HepG2 (cell line): ENCODE data around the gene SMC1B. TPM values are rescaled to one million over a fixed set of nuclear protein-coding genes. Genes with fewer than 3 reads are reported as not detected.

ENCODE experiments used
- AKAP8 ChIP-seq: sonication (generic); formaldehyde crosslinking; IDR thresholded peaks from 2 replicates; pipeline ENCODE4 v1.5.1; 2020; ENCODE audit warnings: mild to moderate bottlenecking, missing genetic modification reagents
- FOXJ3 ChIP-seq: sonication (generic); formaldehyde crosslinking; IDR thresholded peaks from 2 replicates; pipeline ENCODE4 v1.4.0; 2020; ENCODE audit warnings: missing genetic modification reagents, mild to moderate bottlenecking, borderline replicate concordance
- FOXK1 ChIP-seq: sonication (generic); formaldehyde crosslinking; IDR thresholded peaks from 2 replicates; pipeline ENCODE4 v1.4.0; 2020; ENCODE audit warnings: low read depth, missing genetic modification reagents, borderline replicate concordance
- GABPA ChIP-seq, 2 experiments: IDR thresholded peaks; 2 replicates each; pipeline ENCODE4 v1.6.1; 2011 to 2016; ENCODE audit warnings: low read depth in 2 of 2, low read length in 1 of 2, missing biosample characterization in 1 of 2, missing genetic modification characterization in 1 of 2
- HNRNPLL ChIP-seq: fragments of 200-400 bp; formaldehyde crosslinking; IDR thresholded peaks from 2 replicates; pipeline ENCODE4 v1.6.1; 2017; ENCODE audit warnings: mild to moderate bottlenecking, low read depth, low read length; ENCODE audit not compliant: poor library complexity, severe bottlenecking
- NFIC ChIP-seq: IDR thresholded peaks from 2 replicates; pipeline ENCODE4 v1.6.1; 2012; ENCODE audit warnings: mild to moderate bottlenecking, low read length, inconsistent platforms
- PHF20 ChIP-seq: sonication (generic); formaldehyde crosslinking; IDR thresholded peaks from 2 replicates; pipeline ENCODE4 v1.5.0; 2020; ENCODE audit warnings: mild to moderate bottlenecking, missing genetic modification reagents
- RARA ChIP-seq: IDR thresholded peaks from 2 replicates; pipeline ENCODE4 v1.6.1; 2016; ENCODE audit warnings: missing genetic modification reagents, missing compliant biosample characterization
- SAP130 ChIP-seq: IDR thresholded peaks from 2 replicates; pipeline ENCODE4 v1.6.1; 2016; ENCODE audit warnings: low read depth
- SP2 ChIP-seq: sonication (generic); formaldehyde crosslinking; IDR thresholded peaks from 2 replicates; pipeline ENCODE4 v1.5.1; 2020; ENCODE audit warnings: mild to moderate bottlenecking, missing genetic modification reagents
- ZFY ChIP-seq: sonication (generic); formaldehyde crosslinking; IDR thresholded peaks from 2 replicates; pipeline ENCODE4 v1.4.0; 2020; ENCODE audit warnings: missing genetic modification reagents
- ZNF564 ChIP-seq: sonication (generic); formaldehyde crosslinking; IDR thresholded peaks from 2 replicates; pipeline ENCODE4 v1.8.1; 2023; ENCODE audit warnings: mild to moderate bottlenecking, missing genetic modification reagents
- ZNF569 ChIP-seq: sonication (generic); formaldehyde crosslinking; IDR thresholded peaks from 2 replicates; pipeline ENCODE4 v1.5.0; 2020; ENCODE audit warnings: mild to moderate bottlenecking, missing genetic modification reagents, moderate library complexity, borderline replicate concordance
- ZNF772 ChIP-seq: sonication (generic); formaldehyde crosslinking; IDR thresholded peaks from 2 replicates; pipeline ENCODE4 v1.5.0; 2020; ENCODE audit warnings: mild to moderate bottlenecking, missing genetic modification reagents
- ZNF782 ChIP-seq: sonication (generic); formaldehyde crosslinking; IDR thresholded peaks from 2 replicates; pipeline ENCODE4 v1.4.0; 2020; ENCODE audit warnings: missing genetic modification reagents, mild to moderate bottlenecking, borderline replicate concordance
- ZSCAN25 ChIP-seq: sonication (generic); formaldehyde crosslinking; IDR thresholded peaks from 2 replicates; pipeline ENCODE4 v1.8.0; 2022; ENCODE audit warnings: mild to moderate bottlenecking, missing genetic modification reagents
- polyA plus RNA-seq, 8 experiments: library from polyadenylated mRNA; depleted of rRNA in 3 of 8; stranded (reverse) in 7 of 8; unstranded in 1 of 8; fragments of >200 nt; fragmentation: Illumina TruSeq in 4 of 8; extraction: Trizol in 4 of 8; gene quantifications; 2 replicates each; pipeline versions ENCODE4 v1.2.1 to v1.2.3, GENCODE V29; 2011 to 2016; ENCODE audit warnings: low read depth in 4 of 8, missing spikeins in 1 of 8, mixed read lengths in 1 of 8; ENCODE audit not compliant: insufficient read depth in 1 of 8
- total RNA-seq, 5 experiments: library from RNA; depleted of rRNA; stranded (reverse); fragments of >200 nt; fragmentation: Illumina TruSeq; extraction: Trizol; gene quantifications; 2 replicates each; pipeline ENCODE4 v1.2.3, GENCODE V29; 2016; ENCODE audit warnings: low read depth in 1 of 5
- TF ChIP-seq, protein P1 (sequence below): sonication (generic); formaldehyde crosslinking; IDR thresholded peaks from 2 replicates; pipeline ENCODE4 v1.4.0; 2020; ENCODE audit warnings: missing genetic modification reagents
- TF ChIP-seq, protein P2 (sequence below): sonication (generic); formaldehyde crosslinking; IDR thresholded peaks from 2 replicates; pipeline ENCODE4 v1.5.0; 2020; ENCODE audit warnings: missing genetic modification reagents
- TF ChIP-seq, protein P3 (sequence below): sonication (generic); formaldehyde crosslinking; IDR thresholded peaks from 2 replicates; pipeline ENCODE4 v1.9.0; 2022; ENCODE audit warnings: missing genetic modification reagents, mild to moderate bottlenecking, borderline replicate concordance
- TF ChIP-seq, protein P4 (sequence below): sonication (generic); formaldehyde crosslinking; IDR thresholded peaks from 2 replicates; pipeline ENCODE4 v1.8.0; 2022; ENCODE audit warnings: mild to moderate bottlenecking, missing genetic modification reagents
- TF ChIP-seq, protein P5 (sequence below): sonication (generic); formaldehyde crosslinking; IDR thresholded peaks from 2 replicates; pipeline ENCODE4 v1.5.0; 2020; ENCODE audit warnings: mild to moderate bottlenecking, missing genetic modification reagents, borderline replicate concordance

Gene SMC1B
- total and polyA plus RNA-seq, 2 of the 13 experiments (the other 11 are each of a cell fraction or from before 2014, with no cell fraction given) = not detected

DNA sequence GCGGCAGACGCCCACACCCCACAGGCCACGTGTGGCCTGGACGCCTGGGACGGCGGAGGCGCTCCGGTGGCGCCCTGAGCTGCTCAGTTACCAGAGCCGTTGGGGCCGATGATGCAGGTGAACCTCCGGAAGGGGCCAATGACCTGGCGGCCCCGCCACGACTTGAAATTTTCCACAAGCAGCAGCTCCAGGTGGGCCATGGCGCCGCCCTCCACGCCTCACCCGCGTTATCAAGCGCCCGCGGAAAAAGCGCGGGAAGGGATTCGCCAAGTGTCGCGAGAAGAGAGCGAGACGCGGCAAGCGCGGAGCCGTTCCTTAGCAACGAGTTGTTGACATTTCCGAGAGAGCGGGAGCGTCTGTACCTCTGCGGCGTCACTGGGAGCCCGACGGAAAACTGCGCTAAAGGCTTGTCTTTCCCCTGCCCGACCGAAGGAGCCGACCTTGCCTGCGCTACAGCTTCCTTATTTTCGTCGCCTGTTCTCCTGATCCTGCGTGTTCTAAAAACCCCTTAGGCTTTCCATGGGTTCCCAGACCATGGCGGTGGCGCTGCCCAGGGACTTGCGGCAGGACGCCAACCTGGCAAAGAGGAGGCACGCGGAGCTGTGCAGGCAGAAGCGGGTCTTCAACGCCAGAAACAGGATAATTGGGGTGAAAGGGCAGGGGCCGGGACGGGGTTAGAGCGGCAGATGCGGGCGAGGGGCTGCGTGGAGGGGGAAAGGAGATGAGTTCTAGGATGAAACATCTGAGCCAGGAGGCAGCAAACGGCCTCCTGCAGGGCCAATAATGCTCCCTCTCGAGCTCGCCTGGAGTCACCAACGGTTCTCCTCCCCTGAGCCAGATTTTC, at the start of gene SMC1B, which contains the start of gene RIBC2 (continued):
- TF ChIP-seq ZNF564 (CRISPR knock-in tag) (no peak), FOXK1 (CRISPR knock-in tag) (peak; percentile 57; the same call in 1 of the 2 replicates), ZNF569 (CRISPR knock-in tag) (no peak), PHF20 (CRISPR knock-in tag) (0 out of 2 replicates have a peak, but pooled peaks have one; percentile 24), FOXJ3 (no peak), ZNF782 (CRISPR knock-in tag) (no peak), NFIC (no peak), AKAP8 (no peak), SP2 (CRISPR knock-in tag) (no peak), ZFY (CRISPR knock-in tag) (peak; percentile 19; the same call in 1 of the 2 replicates), GABPA (IDR thresholded peaks at IDR 0.05; ENCODE audit: low read depth, low read length) (no peak), GABPA (CRISPR knock-in tag; IDR thresholded peaks at IDR 0.05; ENCODE audit: low read depth) (no peak), RARA (CRISPR knock-in tag) (no peak), ZSCAN25 (CRISPR knock-in tag) (no peak), SAP130 (CRISPR knock-in tag) (peak; percentile 78), ZNF772 (CRISPR knock-in tag) (no peak), HNRNPLL (peak; percentile 70)
- TF ChIP-seq, protein P1, sequence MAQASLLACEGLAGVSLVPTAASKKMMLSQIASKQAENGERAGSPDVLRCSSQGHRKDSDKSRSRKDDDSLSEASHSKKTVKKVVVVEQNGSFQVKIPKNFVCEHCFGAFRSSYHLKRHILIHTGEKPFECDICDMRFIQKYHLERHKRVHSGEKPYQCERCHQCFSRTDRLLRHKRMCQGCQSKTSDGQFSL (CRISPR knock-in tag) = no peak
- TF ChIP-seq, protein P2, sequence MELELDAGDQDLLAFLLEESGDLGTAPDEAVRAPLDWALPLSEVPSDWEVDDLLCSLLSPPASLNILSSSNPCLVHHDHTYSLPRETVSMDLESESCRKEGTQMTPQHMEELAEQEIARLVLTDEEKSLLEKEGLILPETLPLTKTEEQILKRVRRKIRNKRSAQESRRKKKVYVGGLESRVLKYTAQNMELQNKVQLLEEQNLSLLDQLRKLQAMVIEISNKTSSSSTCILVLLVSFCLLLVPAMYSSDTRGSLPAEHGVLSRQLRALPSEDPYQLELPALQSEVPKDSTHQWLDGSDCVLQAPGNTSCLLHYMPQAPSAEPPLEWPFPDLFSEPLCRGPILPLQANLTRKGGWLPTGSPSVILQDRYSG (CRISPR knock-in tag) = no peak
- TF ChIP-seq, protein P3, sequence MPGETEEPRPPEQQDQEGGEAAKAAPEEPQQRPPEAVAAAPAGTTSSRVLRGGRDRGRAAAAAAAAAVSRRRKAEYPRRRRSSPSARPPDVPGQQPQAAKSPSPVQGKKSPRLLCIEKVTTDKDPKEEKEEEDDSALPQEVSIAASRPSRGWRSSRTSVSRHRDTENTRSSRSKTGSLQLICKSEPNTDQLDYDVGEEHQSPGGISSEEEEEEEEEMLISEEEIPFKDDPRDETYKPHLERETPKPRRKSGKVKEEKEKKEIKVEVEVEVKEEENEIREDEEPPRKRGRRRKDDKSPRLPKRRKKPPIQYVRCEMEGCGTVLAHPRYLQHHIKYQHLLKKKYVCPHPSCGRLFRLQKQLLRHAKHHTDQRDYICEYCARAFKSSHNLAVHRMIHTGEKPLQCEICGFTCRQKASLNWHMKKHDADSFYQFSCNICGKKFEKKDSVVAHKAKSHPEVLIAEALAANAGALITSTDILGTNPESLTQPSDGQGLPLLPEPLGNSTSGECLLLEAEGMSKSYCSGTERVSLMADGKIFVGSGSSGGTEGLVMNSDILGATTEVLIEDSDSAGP (CRISPR knock-in tag) = peak; percentile 20; the same call in 1 of the 2 replicates
- TF ChIP-seq, protein P4, sequence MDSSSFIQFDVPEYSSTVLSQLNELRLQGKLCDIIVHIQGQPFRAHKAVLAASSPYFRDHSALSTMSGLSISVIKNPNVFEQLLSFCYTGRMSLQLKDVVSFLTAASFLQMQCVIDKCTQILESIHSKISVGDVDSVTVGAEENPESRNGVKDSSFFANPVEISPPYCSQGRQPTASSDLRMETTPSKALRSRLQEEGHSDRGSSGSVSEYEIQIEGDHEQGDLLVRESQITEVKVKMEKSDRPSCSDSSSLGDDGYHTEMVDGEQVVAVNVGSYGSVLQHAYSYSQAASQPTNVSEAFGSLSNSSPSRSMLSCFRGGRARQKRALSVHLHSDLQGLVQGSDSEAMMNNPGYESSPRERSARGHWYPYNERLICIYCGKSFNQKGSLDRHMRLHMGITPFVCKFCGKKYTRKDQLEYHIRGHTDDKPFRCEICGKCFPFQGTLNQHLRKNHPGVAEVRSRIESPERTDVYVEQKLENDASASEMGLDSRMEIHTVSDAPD (CRISPR knock-in tag) = no peak
- TF ChIP-seq, protein P5, sequence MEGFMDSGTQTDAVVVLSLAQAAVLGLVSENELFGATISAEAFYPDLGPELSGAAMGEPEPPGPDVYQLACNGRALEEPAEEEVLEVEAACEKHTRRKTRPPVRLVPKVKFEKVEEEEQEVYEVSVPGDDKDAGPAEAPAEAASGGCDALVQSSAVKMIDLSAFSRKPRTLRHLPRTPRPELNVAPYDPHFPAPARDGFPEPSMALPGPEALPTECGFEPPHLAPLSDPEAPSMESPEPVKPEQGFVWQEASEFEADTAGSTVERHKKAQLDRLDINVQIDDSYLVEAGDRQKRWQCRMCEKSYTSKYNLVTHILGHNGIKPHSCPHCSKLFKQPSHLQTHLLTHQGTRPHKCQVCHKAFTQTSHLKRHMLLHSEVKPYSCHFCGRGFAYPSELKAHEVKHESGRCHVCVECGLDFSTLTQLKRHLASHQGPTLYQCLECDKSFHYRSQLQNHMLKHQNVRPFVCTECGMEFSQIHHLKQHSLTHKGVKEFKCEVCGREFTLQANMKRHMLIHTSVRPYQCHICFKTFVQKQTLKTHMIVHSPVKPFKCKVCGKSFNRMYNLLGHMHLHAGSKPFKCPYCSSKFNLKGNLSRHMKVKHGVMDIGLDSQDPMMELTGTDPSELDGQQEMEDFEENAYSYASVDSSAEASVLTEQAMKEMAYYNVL = 0 out of 2 replicates have a peak, but pooled peaks have one; percentile 42
